ENCODE data around the gene HOXA5.

- no peak for TF ChIP-seq CTCF (IDR thresholded peaks at IDR 0.05)
- TF ChIP-seq POLR2A (IDR thresholded peaks at IDR 0.05): no peak
Measured at GRCh38 chr7:27174874-27175625, 31.6 kb upstream of the HOXA5 start.

All from heart left ventricle (tissue), 13 donors.